Loucy (cell line): ENCODE data around the gene LRBA.

Experiments used
- EZH2phosphoT487 ChIP-seq: fragments of 200-600 bp; IDR thresholded peaks from 2 replicates; pipeline ENCODE4 v1.6.1; 2018; ENCODE audit warnings: antibody characterized with exemption, mild to moderate bottlenecking, moderate library complexity, borderline replicate concordance
- TF ChIP-seq, protein P1 (sequence below): fragments of 200-600 bp; sonication (generic); conservative IDR thresholded peaks from 2 replicates; pipeline ENCODE4 v1.5.1; 2014; ENCODE audit warnings: mild to moderate bottlenecking, antibody characterized with exemption, low read length

- TF ChIP-seq, protein P1, sequence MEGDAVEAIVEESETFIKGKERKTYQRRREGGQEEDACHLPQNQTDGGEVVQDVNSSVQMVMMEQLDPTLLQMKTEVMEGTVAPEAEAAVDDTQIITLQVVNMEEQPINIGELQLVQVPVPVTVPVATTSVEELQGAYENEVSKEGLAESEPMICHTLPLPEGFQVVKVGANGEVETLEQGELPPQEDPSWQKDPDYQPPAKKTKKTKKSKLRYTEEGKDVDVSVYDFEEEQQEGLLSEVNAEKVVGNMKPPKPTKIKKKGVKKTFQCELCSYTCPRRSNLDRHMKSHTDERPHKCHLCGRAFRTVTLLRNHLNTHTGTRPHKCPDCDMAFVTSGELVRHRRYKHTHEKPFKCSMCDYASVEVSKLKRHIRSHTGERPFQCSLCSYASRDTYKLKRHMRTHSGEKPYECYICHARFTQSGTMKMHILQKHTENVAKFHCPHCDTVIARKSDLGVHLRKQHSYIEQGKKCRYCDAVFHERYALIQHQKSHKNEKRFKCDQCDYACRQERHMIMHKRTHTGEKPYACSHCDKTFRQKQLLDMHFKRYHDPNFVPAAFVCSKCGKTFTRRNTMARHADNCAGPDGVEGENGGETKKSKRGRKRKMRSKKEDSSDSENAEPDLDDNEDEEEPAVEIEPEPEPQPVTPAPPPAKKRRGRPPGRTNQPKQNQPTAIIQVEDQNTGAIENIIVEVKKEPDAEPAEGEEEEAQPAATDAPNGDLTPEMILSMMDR: no peak
- TF ChIP-seq EZH2phosphoT487: no peak
Measured at GRCh38 chr4:150248181-150248580, 766.9 kb downstream of the LRBA start.
